Body of pancreas (tissue), 4 donors: ENCODE data around the gene DCANP1. TPM values are rescaled to one million over a fixed set of nuclear protein-coding genes. Genes with fewer than 3 reads are reported as not detected.

Experiments used
- ATAC-seq: fragments of 150-250 bp; one replicate; pipeline ENCODE4 v1.9.1; 2016
- DNase-seq, 4 donors: peaks; one replicate each; pipeline ENCODE4 v3.0.0-alpha.2; 2019
- H3K27ac ChIP-seq, 4 donors: fragments of 200-600 bp; sonication (generic); 1 replicate in 3 of 4; 2 replicates in 1 of 4; pipeline versions ENCODE4 v1.5.1 to v1.6.1; 2016 to 2019; ENCODE audit warnings: mild to moderate bottlenecking in 1 of 4, mixed read lengths in 1 of 4, moderate library complexity in 1 of 4
- H3K27me3 ChIP-seq, 2 donors: fragments of 200-600 bp; sonication (generic); one replicate each; pipeline ENCODE4 v1.6.0; 2016; ENCODE audit warnings: mild to moderate bottlenecking in 1 of 2
- H3K36me3 ChIP-seq, 2 donors: fragments of 200-600 bp; sonication (generic); replicated peaks in 1 of 2; 2 replicates each; pipeline ENCODE4 v1.5.1; 2016; ENCODE audit warnings: low read depth in 2 of 2; ENCODE audit not compliant: insufficient read depth in 1 of 2
- H3K4me1 ChIP-seq: fragments of 200-600 bp; sonication (generic); one replicate; pipeline ENCODE4 v1.6.0; 2016
- H3K4me3 ChIP-seq, 2 donors: fragments of 200-600 bp; sonication (generic); 1 replicate in 1 of 2; 2 replicates in 1 of 2; pipeline ENCODE4 v1.5.1; 2016 to 2019
- H3K9me3 ChIP-seq, 3 donors: fragments of 200-600 bp; sonication (generic); 1 replicate in 2 of 3; 2 replicates in 1 of 3; pipeline ENCODE4 v1.5.1; 2016
- POLR2A ChIP-seq, 3 donors: fragments of 450-650 bp; IDR thresholded peaks; one replicate each; pipeline ENCODE4 v1.6.1; 2016; ENCODE audit warnings: antibody characterized with exemption in 3 of 3, mild to moderate bottlenecking in 2 of 3
- WGBS, 2 donors: methylation state at CpG; one replicate each; pipeline ENCODE4 v1.1.5; 2017; 5-methylcytosine and 5-hydroxymethylcytosine counted together
- intact Hi-C: fragments of 100-400 bp; cut with DNase I; formaldehyde crosslinking; loops from one replicate; pipeline ENCODE4 v1.15.1; 2023
- total RNA-seq, 2 donors: library from RNA; depleted of rRNA; stranded (reverse); fragments of >200 nt; gene quantifications; one replicate each; pipeline ENCODE4 v1.1.0, GENCODE V29; 2016
- TF ChIP-seq, protein P1 (sequence below), 7 experiments: fragments of 450-650 bp in 4 of 7; fragments of 200-600 bp in 3 of 7; sonication (generic) in 3 of 7; IDR thresholded peaks; one replicate each; pipeline ENCODE4 v1.5.1; 2016 to 2019; ENCODE audit warnings: antibody characterized with exemption in 7 of 7

The DCANP1 gene
- total RNA-seq, 2 donors from 2014 or later: under 0.01 TPM; not detected in 1

DNA sequence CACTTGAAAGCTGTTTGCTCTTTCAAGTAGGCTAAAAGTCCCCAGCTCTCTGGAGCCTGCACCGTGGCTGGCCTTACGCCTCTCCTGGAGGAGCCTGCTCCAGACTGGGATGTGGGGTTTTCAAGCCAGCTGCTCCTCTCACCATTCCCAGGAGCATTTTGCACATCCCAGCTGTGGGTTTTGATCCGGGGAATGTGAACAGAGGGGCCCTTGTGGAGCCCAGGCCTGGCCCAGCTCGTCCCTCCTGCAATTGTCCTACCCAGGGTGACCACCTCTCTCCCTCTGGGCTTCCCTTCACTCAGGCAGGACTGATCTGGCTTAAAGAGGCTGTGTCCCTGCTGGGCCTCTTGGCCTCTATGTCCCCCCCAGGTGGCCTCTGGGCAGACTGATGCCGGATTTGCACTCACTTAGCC is 37.5 kb upstream of the DCANP1 start:
- intact Hi-C loops: no loop called here
- Histone ChIP-seq H3K4me1 (peaks cover 12% of the 10 kb centered on the region), H3K4me3 (no peak overlapping the region), H3K36me3 (no peaks in the 10 kb centered on the region), H3K27me3 (peaks cover 0 to 4% of the 10 kb centered on the region in 2 donors), H3K27ac (no peak overlapping the region), H3K9me3 (no peaks in the 10 kb centered on the region)
- WGBS, 2 donors: 58 to 86% methylated on average over 1 to 5 of the region's 5 CpGs
- ATAC-seq (no peak), DNase-seq (no peak)
- TF ChIP-seq, protein P1, sequence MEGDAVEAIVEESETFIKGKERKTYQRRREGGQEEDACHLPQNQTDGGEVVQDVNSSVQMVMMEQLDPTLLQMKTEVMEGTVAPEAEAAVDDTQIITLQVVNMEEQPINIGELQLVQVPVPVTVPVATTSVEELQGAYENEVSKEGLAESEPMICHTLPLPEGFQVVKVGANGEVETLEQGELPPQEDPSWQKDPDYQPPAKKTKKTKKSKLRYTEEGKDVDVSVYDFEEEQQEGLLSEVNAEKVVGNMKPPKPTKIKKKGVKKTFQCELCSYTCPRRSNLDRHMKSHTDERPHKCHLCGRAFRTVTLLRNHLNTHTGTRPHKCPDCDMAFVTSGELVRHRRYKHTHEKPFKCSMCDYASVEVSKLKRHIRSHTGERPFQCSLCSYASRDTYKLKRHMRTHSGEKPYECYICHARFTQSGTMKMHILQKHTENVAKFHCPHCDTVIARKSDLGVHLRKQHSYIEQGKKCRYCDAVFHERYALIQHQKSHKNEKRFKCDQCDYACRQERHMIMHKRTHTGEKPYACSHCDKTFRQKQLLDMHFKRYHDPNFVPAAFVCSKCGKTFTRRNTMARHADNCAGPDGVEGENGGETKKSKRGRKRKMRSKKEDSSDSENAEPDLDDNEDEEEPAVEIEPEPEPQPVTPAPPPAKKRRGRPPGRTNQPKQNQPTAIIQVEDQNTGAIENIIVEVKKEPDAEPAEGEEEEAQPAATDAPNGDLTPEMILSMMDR (IDR thresholded peaks at IDR 0.05): no peak
- no peak for TF ChIP-seq POLR2A (IDR thresholded peaks at IDR 0.05)

DNA sequence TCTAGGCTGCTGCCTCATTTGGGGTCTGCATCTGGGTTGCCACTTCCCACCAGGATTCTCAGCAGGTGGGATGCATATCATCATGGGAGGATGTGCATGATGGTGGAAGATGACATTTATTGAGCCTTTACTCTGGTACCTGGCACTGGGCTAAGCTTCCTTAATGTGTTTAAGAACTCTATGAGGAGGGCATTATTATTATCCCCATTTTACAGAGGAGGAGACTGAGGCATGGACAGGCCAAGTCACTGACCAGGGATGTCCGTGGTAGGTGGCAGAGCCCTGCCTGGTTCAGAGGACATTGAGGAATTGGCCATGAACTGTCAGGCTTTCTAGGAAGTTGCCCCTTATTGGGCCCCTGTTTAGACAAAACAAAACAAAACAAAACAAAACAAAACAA is 36.1 kb upstream of the DCANP1 start:
- Histone ChIP-seq H3K4me3 (no peak overlapping the region), H3K27ac (no peak overlapping the region), H3K36me3 (no peaks in the 10 kb centered on the region), H3K4me1 (no peaks in the 10 kb centered on the region), H3K27me3 (no peaks in the 10 kb centered on the region), H3K9me3 (no peaks in the 10 kb centered on the region)
- DNase-seq: no peak
- ATAC-seq: no peak
- intact Hi-C loops: no loop called here
- 55 to 56% methylated on average over 1 of the region's 1 CpG for WGBS, 2 donors
- TF ChIP-seq, protein P1 (IDR thresholded peaks at IDR 0.05): no peak
- TF ChIP-seq POLR2A (IDR thresholded peaks at IDR 0.05): no peak

DNA sequence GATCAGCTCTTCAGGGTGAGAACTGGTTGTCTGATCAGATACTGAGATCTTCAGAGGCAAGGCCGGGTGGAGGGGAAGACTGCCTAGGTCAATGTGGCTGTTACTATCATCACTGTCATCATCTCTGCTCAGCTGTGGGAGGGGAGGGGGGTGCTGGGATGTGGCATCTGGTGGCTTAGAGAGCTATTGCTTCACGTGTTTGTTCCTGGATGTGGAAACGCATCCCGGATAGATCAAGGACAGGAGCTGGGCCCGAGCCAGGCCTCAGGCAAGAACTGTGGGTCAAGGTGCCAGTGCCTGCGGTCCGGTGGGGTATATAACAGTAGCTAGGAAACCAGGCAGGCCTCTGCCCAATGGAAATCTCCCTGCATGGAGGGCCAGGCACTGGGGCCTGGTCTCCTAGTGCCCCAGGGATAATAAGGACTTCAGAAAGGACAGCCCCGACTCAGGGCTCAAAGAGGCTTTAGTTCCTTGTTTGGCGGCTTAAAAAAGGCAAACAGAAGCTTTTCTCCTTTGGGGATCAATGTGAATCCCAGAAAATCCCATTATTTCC is 35.3 kb upstream of the DCANP1 start:
- DNase-seq (no peak), ATAC-seq (no peak)
- Histone ChIP-seq H3K4me3 (no peak overlapping the region), H3K4me1 (no peaks in the 10 kb centered on the region), H3K27me3 (no peaks in the 10 kb centered on the region), H3K9me3 (no peaks in the 10 kb centered on the region), H3K36me3 (no peaks in the 10 kb centered on the region), H3K27ac (no peak overlapping the region)
- 44 to 52% methylated on average over 6 to 9 of the region's 9 CpGs for WGBS, 2 donors
- TF ChIP-seq, protein P1 (IDR thresholded peaks at IDR 0.05): no peak
- intact Hi-C loops: no loop called here

DNA sequence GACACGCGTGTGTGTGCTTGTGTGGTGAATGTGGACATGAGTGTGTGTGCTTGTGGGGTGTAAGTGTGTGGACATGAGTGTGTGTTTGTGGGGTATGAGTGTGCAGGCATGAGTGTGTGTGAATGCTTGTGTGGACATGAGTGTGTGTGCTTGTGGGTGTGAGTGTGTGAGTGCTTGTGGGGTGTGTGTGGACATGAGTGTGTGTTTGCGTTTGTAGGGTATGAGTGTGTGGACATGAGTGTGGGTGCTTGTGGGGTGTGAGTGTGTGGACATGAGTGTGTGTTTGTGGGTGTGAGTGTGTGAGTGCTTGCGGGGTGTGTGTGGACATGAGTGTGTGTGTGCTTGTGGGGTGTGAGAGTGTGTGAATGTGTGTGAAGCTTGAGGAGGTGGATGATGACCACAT is 34.8 kb upstream of the DCANP1 start:
- Histone ChIP-seq H3K9me3 (no peaks in the 10 kb centered on the region), H3K27me3 (no peaks in the 10 kb centered on the region), H3K4me3 (no peak overlapping the region), H3K27ac (no peak overlapping the region), H3K36me3 (no peaks in the 10 kb centered on the region), H3K4me1 (no peaks in the 10 kb centered on the region)
- intact Hi-C loops: no loop called here
- no peak for TF ChIP-seq POLR2A (IDR thresholded peaks at IDR 0.05)
- WGBS, 2 donors: 86 to 94% methylated on average over 4 of the region's 4 CpGs
- ATAC-seq (no peak), DNase-seq (no peak)

DNA sequence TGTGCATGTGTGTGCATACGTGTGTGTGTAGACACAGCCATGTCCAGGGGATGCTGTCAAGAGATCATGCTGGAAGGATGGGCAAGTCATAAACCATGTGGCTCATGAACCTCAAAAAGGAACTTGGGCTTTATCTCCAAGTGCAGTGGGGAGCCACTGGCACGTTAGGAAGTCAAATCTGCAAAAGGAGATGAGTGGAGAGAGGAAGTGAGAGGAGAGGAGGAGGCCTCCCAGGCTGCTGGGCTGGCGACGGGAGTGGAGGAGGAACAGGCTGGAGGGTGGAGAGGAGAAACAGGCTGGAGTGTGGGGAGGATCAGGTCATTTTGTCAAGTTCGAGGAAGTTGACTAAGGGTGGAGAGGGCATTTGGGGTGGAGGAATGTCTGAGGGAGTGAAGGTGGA is 34.2 kb upstream of the DCANP1 start:
- Histone ChIP-seq H3K4me3 (no peak overlapping the region), H3K36me3 (no peaks in the 10 kb centered on the region), H3K9me3 (no peaks in the 10 kb centered on the region), H3K4me1 (no peaks in the 10 kb centered on the region), H3K27me3 (no peaks in the 10 kb centered on the region), H3K27ac (no peak overlapping the region)
- TF ChIP-seq, protein P1 (IDR thresholded peaks at IDR 0.05): no peak
- TF ChIP-seq POLR2A (IDR thresholded peaks at IDR 0.05): no peak
- intact Hi-C loops: no loop called here
- ATAC-seq (no peak), DNase-seq (no peak)
- WGBS, 2 donors: 47 to 60% methylated on average over 5 of the region's 5 CpGs
